NCI-H69 (cell line): ENCODE results near the gene SNX32.

Experiments used
- DNase-seq: peaks from one replicate; lab custom pipeline; 2025; lab: John Stamatoyannopoulos, UW

Gene SNX32

GRCh38 chr11:65833297-65834030, at the start of gene SNX32:
Gene SNX32 (plus strand): TSS chr11:65833963. CDS start chr11:65834066, 103 bp downstream.
- peak; percentile 97 for DNase-seq

GRCh38 chr11:65785319-65786007, 48.3 kb upstream of the SNX32 start:
- DNase-seq: no peak

- DNase-seq: no peak
Measured at GRCh38 chr11:65786008-65786785, 47.6 kb upstream of the SNX32 start.

GRCh38 chr11:65786786-65787636, 46.8 kb upstream of the SNX32 start, which contains the start of gene OVOL1:
Gene OVOL1 (plus strand): TSS chr11:65787063. CDS start chr11:65787374, 311 bp downstream.
- DNase-seq: peak; percentile 52

GRCh38 chr11:65787649-65788622, 45.8 kb upstream of the SNX32 start:
- peak; percentile 67 for DNase-seq

- no peak for DNase-seq
Measured at GRCh38 chr11:65788821-65789220, 44.9 kb upstream of the SNX32 start.

- no peak for DNase-seq
Measured at GRCh38 chr11:65789230-65790103, 44.3 kb upstream of the SNX32 start.

GRCh38 chr11:65790104-65790901, 43.5 kb upstream of the SNX32 start:
- DNase-seq: peak; percentile 34

- DNase-seq: no peak
Measured at GRCh38 chr11:65790902-65791650, 42.7 kb upstream of the SNX32 start.

- DNase-seq: peak; percentile 92
Measured at GRCh38 chr11:65791719-65792213, 42.0 kb upstream of the SNX32 start.

GRCh38 chr11:65792456-65792855, 41.3 kb upstream of the SNX32 start:
- DNase-seq: no peak

GRCh38 chr11:65793144-65793581, 40.6 kb upstream of the SNX32 start:
- DNase-seq: peak; percentile 96

GRCh38 chr11:65793625-65794400, 40.0 kb upstream of the SNX32 start:
- peak; percentile 94 for DNase-seq

- no peak for DNase-seq
Measured at GRCh38 chr11:65794570-65795510, 38.9 kb upstream of the SNX32 start.

- no peak for DNase-seq
Measured at GRCh38 chr11:65796726-65797601, 36.8 kb upstream of the SNX32 start.
